GM18858 (cell line): Measurements from ENCODE around the gene CEP43.

Experiments used
- ATAC-seq: cut with Tn5 transposase; IDR thresholded peaks from one replicate; pipeline ENCODE4 v1.9.1; 2021; ENCODE audit not compliant: unreplicated experiment

Gene CEP43, protein sequence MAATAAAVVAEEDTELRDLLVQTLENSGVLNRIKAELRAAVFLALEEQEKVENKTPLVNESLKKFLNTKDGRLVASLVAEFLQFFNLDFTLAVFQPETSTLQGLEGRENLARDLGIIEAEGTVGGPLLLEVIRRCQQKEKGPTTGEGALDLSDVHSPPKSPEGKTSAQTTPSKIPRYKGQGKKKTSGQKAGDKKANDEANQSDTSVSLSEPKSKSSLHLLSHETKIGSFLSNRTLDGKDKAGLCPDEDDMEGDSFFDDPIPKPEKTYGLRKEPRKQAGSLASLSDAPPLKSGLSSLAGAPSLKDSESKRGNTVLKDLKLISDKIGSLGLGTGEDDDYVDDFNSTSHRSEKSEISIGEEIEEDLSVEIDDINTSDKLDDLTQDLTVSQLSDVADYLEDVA

DNA sequence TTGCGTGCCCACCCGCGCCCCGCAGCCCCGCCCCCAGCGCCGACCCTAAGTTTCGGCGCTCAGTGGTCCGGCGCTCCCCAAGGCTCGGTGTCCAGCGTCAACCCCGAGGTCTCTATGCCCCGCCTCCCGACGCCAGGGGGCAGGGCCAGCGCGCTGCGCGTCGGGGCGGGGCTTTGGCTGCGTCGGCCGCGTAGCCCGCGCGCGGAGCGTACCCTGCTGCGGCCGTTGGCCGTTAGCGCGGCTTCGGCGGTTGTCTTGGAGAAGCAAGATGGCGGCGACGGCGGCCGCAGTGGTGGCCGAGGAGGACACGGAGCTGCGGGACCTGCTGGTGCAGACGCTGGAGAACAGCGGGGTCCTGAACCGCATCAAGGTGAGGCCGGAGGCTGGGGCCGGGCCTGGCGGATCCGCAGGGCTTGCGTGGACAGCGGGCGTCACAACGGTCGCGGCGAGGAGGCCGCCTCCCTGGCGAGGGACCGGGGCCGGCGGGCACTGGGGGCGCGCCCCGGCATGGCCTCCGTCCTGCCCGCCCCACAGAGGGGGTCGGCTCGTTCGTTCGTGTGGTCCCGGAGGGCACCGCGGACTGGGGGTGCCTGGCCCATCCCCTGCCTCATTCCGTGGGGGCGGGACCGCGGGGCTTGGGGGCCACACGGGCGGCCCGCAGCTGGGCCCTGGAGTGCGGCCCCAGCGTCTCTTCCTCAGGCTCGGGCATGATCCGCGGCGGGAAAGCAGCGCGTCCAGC, at the start of gene CEP43:
CEP43 (plus strand) TSS at position 253 of the 739 bp plus-strand sequence; CDS start at position 269, 16 bp downstream.
- peak; percentile 79 for ATAC-seq

DNA sequence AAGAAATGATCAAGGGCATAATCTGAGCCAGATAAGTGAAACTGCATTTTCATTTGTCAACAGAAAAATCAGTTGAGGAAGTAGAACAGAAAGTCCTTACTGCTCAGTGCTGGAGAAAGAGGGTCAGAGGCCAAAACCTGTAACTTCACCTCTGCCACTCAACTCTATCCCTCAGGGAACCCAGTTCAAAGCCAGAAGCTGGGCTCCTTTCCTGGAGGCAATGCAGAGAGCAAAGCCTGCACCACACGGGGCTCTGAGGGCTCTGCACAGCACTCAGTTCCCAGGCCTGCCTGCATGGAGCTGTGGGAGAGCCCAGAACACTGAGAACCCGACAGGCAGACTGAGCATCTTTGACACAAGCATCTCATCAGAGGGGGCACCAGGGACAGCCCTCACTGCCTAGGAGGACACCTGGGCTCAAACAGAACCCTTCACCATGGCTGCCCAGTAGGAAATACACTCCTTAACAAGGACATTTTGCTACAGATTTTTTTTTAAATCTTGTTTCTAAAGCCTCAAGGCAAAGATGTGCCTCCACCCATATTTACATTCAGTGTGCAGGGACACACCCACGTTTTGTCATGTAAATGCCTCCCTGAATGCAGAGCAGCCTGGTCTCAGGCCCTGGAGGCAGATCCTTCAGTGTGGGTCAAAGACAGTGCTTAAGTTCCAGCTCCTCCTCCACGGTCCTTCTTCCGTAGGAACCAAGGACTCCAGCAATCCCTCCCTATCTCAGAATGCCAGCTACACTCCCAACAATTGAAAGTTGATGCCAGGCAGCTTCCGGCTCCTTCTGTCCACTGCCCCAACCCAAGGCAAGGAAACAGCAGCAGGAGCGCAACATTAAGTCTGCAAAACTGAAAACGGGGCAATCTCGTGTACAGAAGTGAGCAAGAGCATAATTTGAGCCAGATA, 49.4 kb upstream of the CEP43 start:
- no peak for ATAC-seq

GRCh38 chr6:166950443-166950821, 48.8 kb upstream of the CEP43 start:
- ATAC-seq = peak; percentile 31

DNA sequence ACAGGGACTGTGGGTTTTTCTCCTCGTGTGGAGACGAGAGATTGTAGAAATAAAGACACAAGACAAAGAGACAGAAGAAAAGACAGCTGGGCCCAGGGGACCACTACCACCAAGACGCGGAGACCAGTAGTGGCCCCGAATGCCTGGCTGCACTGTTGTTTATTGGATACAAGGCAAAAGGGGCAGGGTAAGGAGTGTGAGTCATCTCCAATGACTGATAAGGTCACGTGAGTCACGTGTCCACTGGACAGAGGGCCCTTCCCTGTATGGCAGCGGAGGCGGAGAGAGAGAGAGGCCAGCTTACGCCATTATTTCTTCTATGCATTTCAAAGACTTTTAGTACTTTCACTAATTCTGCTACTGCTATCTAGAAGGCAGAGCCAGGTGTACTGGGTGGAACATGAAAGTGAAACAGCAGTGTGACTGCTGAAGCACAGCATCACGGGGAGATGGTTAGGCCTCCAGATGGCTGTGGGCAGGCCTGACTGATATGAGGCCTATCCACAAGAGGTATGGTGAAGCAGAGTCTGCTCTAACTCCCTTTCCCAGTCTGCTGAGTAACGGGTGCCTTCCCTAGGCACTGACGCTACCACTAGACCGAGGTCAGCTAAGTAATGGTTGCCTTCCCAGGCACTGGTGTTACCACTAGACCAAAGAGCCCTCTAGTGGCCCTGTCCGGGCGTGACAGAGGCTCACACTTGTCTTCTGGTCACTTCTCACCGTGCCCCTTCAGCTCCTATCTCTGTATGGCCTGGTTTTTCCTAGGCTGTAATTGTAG, 48.1 kb upstream of the CEP43 start:
- ATAC-seq = peak; percentile 93

GRCh38 chr6:166951670-166952060, 47.5 kb upstream of the CEP43 start:
- ATAC-seq = no peak

GRCh38 chr6:166952121-166952520, 47.1 kb upstream of the CEP43 start:
- no peak for ATAC-seq

DNA sequence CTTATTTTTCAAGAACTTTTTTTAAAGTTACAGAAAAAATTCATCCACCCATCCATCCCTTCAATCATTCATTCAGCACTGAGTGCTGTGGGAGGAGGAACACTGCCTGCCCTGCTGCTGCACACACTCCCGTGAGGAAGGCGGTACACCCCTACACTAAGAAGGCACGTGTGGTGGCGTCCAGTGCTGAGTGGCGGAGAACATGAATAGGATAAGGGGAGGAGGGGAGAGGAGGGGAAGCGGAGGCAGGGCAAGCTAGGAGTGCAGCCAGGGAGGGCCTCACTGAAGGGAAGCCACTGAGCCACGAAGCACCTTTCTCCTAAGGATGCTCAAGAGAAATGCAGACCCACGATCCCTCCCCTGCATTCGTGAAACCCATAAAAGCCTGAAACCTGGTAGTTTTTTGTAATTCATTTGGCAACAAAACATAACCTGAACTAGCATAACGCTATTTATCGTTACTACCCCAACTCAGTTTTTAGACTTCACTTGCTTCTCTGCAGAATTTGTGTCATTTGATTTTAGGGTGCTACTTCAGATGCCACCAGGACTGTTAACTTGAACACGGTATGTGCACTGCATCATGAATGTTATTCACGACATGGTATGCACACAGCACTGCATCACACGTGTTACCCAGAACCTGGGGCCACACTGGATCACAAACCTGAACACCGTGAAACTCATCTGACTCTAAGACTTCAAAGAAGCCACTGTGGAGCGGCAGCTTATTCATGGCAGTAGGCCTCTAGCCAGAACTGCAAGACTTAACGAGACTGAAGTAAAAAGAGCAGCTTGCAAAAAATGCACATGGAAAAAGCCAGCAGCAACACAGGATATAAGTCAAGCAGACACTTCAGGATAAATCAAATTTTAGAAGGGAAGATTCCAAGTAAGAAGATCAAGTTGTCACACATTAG, 46.4 kb upstream of the CEP43 start:
- no peak for ATAC-seq

DNA sequence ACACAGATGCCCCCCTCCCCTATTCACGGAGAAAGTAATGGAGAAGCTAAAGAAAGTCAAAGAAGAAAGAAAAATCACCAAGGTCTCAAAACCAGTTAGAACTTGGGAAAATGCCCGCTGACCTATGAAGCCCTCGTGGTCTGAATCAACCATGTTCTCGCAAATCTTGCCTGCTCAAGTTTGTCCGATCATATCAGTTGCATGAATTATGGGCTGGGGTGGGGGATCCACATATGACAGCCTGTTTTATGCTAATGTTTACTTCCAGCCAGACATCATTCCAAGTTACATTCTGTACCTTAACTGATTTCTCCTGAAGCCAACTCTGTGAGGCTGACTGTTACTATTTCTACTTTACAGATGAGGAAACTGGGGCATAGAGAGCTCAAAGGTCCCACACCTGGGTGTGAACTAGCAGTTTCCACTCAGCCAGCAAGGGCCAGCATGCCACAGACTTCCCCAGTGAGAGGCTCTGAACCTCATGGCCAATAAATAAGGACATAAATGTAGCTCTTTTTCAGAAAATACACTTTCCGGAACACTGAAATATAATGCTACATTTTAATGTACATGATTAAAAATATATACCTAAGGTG, 45.0 kb upstream of the CEP43 start:
- no peak for ATAC-seq

DNA sequence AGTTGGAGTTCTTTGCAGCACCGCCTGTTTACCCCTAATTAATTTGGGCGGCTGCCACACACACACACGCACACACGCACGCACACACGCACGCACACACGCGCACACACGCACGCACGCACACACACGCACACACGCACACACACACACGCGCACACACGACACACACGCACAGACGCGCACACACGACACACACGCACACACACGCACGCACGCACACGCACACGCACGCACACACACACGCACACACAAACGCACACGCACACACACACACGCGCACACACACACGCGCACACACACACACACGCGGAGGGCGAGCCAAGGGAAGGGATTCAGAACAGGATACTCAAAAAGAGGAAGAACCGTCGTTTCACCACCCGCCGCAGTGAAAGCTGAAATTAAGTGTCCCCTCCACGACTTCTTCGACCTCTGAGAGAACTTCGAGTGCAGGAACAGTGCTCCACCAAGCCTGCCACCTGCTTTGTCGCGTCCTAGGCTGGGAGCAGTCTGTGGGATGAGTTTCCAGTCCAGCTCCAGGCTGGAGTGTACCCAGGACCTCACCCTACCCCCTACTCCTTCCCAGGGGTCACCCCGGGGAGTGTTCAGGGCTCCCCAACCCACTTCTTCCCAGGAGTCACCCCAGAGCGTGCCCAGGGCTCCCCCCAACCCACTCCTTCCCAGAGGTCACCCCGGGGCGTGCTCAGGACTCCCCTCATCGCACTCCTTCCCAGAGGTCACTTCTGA, 43.9 kb upstream of the CEP43 start:
- no peak for ATAC-seq

- ATAC-seq = peak; percentile 1
These were observed 43.2 kb upstream of the CEP43 start for GRCh38 chr6:166955865-166956443.

- ATAC-seq = peak; percentile 47
These were observed 42.6 kb upstream of the CEP43 start, which contains the start of gene RNASET2 for GRCh38 chr6:166956444-166957086. Gene RNASET2, minus strand, starts transcription at chr6:166956550. Its CDS starts 368 bp downstream, at chr6:166956182.

- peak; percentile 33 for ATAC-seq
These were observed 42.0 kb upstream of the CEP43 start for GRCh38 chr6:166957087-166957804.

- no peak for ATAC-seq
These were observed 41.5 kb upstream of the CEP43 start for GRCh38 chr6:166957805-166958076.

- ATAC-seq = no peak
These were observed 40.0 kb upstream of the CEP43 start for GRCh38 chr6:166958926-166959861.

DNA sequence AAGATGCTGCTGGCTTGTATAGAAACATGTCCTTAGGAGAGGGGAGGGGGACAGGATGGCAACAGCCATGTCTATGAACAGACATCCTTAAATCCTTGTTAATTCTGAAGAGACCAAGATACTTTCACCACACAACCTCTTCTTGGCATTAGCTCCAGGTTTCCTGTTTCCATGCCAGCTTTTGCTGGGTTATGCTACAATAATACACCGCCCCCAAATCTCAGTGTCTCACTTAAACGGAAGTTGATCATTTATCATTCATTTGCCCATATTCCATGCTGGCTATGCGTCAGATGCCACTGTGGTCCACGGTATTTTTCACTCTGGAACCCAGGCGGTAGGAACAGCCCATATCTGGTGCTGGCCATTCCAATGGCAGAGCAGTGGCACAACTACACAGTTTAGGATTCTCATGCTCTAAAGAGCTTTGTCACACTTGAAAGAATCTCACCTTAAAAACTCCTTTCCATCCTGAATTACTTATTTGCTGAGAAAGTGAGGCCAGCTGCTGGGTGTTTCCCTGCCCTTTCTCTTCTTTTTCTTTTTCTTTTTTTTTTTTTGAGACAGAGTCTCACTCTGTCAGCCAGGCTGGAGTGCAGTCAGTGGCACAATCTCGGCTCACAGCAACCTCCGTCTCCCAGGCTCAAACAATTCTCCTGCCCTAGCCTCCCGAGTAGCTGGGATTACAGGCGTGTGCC, 39.1 kb upstream of the CEP43 start:
- no peak for ATAC-seq
